Measurements from ENCODE around the gene UNC79.

DNA sequence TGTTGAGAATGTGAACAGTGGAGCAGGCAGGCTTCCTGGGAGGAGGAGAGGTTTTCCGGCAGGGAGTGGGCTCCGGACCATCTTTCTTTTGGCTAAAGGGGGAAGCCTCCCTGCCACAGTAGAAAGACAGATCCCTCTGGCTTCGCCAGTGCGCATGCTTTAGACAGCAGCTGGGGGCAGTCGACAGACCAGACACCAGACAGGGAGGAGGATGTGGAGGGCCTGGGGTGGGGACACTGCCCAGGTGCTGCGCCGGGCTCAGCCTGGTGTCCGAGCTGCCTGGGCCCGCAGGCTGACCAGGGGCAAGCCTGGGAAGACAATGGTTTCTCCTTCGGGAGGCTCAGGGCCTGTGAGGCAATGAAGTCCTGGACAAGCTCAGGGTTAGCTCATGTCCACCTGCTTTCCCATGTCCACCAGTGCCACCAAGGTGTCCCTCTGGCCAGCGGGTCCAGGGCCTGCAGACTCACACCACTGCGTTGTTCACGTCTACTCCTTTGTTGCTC, 290.3 kb downstream of the UNC79 start:
- TF ChIP-seq POLR2A (IDR thresholded peaks at IDR 0.05; ENCODE audit: low read depth, low read length) (no peak), POLR2AphosphoS5 (IDR thresholded peaks at IDR 0.05; ENCODE audit: low read depth, low read length) (no peak), TAF1 (IDR thresholded peaks at IDR 0.05; ENCODE audit: borderline replicate concordance, low read depth, low read length) (no peak)
